Subcutaneous adipose tissue (tissue), 4 donors: Measurements from ENCODE around the gene GATA5. TPM values are rescaled to one million over a fixed set of nuclear protein-coding genes. Genes with fewer than 3 reads are reported as not detected.

Experiments used
- total RNA-seq, 4 donors: library from RNA; depleted of rRNA; stranded (reverse); fragments of >200 nt; gene quantifications; one replicate each; pipeline ENCODE4 v1.1.0, GENCODE V29; 2016
- TF ChIP-seq, protein P1 (sequence below): fragments of 450-650 bp; IDR thresholded peaks from one replicate; pipeline ENCODE4 v1.5.1; 2016; ENCODE audit warnings: low read depth, mild to moderate bottlenecking, control low read depth, antibody characterized with exemption, moderate library complexity

Gene GATA5
- total RNA-seq, 4 donors from 2014 or later, result not detected

DNA sequence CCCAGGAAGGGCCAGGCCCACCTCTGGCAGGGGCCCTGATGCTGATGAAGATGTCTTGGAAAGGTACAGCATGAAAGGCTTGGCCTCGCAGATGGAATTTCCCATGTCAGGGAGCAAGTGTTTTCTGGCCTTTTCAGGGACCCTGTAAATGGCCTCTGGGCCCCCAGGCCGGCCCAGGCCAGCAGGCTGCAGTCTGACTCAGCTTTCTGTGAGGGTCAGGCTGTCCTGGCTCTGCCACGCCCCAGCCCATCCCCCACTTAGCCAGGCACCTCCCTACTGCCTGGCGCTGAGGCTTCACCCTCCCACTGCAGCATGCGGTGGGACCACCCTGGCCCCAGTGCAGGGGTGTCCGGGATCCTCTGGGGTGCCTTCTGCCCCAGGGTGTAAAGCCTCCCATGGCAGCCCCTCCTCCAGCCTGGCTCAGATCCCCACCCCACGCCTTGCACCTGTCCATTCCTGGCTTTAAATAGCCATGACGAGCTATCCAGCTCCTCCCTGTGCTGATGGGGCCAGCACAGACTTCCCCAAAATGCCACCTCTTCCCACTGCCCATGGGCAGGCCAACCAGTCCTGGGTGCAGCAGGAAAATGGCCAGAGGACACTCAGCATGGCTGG is 35.6 kb upstream of the GATA5 start:
- TF ChIP-seq, protein P1, sequence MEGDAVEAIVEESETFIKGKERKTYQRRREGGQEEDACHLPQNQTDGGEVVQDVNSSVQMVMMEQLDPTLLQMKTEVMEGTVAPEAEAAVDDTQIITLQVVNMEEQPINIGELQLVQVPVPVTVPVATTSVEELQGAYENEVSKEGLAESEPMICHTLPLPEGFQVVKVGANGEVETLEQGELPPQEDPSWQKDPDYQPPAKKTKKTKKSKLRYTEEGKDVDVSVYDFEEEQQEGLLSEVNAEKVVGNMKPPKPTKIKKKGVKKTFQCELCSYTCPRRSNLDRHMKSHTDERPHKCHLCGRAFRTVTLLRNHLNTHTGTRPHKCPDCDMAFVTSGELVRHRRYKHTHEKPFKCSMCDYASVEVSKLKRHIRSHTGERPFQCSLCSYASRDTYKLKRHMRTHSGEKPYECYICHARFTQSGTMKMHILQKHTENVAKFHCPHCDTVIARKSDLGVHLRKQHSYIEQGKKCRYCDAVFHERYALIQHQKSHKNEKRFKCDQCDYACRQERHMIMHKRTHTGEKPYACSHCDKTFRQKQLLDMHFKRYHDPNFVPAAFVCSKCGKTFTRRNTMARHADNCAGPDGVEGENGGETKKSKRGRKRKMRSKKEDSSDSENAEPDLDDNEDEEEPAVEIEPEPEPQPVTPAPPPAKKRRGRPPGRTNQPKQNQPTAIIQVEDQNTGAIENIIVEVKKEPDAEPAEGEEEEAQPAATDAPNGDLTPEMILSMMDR, result no peak

DNA sequence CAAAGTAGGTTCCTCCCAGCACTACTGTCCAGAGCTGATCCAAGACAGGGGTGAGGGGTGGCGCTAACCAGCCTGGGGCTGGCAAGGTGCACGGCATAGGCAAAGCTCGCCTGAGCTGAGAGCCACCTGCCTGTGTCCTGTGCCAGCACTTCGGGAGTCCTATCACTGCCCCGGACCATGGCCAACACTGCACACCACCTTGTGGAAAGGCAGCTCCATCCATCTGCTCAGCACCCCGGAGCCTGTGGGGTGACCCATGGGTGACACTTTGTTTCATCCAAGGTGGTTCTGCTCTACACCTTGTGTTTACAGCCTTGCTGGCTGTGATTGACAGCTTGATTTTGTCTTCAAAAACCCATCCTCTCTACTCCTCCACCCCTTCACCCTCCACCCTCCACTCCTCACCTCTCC is 32.9 kb upstream of the GATA5 start:
- TF ChIP-seq, protein P1, result no peak

DNA sequence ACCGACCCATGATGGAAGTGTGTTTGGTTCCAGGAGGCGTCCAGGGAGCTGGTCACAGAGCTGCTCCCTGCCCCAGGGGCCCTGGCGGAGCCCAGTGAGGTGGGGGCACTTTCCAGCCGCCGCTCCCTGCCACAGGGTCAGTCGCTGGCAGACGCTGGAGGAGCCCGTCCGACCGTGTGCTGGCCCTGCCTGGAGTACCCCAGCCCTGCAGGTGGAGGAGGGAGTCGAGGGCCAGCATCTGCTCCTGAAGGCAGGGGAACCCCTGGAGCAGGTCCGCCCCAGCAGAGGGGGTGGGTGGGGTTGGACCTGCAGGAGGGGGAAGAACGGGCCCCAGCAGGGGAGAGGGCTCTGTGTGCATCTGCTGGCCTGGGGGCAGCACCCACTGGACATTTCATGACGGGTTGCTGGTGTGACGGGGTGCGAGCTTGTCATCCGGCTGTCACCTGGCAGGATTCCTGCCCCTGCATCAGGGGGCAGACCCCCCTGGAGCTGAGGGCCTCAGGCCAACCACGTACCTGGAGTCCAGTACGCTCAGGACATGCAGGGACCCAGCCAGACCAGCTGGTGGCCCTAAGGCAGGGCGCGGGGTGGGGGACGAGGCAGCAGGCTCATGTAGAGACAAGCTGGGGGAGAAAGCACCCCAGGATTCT is 32.3 kb upstream of the GATA5 start:
- TF ChIP-seq, protein P1, result no peak

DNA sequence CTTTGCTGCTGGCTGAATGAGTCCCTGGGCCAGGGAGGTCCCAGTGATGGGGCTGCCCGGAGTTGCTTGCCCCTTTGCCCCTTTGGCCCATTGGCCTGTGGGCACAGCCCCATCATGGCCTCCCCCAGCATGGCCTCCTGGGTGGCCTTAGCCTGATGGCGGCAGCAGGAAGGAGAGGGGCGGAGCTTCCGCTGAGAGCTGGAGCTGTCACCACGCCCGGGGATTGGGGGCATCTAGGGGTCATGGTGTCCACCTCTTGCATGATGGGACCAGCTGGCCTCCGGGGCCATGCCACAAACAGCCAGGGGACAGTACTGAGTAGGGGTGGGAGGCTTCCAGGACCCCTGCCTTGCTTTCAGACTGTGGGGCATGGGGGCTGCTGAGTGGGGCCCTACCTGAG is 31.5 kb upstream of the GATA5 start:
- TF ChIP-seq, protein P1, result no peak

DNA sequence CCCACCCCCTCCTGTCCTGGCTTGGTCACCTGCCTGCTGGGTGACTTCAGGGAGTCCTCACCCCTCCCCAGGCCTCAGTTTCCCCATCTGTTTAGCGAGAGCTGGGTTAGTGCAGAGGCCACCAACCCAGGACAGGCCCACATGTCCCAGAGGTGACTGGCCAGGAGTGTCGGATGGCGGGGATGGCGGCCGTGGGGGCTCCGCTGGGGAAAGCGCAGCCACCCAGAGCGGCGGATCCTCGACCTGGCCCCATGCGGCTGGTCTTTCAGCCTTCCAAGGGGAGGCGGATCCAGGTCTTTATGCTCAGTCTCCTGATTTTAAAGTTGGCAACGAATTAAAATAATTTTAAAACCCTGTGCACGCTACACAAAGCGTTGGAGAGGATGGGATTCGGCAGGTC is 31.0 kb upstream of the GATA5 start:
- TF ChIP-seq, protein P1, result no peak

DNA sequence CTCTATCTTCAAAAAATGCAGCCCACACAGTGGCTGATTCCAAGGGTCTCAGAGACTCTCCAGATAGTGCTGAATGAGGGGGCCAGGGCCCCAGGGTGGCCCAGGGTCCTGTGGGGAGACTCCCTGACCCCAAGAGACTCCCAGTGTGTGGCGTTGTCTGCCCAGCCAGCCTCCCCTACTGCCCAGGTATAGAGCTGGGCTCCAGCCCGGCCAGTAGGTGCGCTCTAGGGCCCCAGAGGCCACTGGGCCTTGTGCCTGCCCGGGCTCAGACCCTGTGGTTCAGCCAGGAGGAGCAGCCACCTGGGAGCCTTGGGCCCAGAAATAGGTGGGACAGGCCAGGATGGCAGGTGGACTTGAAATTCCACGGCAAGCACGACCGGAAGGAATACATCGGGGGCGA is 30.3 kb upstream of the GATA5 start:
- TF ChIP-seq, protein P1, result no peak

DNA sequence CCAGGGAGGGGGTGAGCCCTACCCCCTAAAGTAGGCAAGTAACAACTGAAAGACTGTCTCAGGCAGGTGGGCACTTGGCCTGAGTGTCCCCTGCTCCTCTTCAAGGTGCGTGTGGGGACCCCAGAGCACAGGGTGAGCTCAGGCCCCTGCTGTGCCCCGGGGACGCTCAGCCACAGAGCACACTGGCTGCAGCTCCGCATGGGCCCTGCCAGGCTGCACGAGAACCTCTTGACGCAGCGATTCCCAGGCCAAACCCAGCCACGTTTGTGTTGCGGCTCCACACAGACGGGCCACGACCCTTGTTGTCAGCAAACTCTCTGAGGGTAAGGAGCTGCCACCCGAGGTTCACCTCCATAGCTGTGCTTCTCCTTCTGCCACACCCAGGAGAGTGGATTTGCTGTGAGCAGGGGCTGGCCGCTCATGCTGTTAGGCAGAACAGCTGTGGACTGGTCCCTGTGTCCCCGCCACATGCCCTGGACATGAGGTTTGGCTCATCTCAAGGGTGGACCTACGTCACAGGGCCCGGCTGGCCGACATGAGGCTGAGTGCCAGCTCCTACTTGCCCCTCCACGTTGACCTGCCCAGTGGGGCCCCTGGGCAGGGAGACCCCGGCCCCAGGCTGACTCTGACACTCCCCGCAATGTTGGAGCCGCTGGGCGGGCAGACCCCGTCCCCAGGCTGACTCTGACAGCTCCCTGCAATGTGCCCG is 29.7 kb upstream of the GATA5 start:
- TF ChIP-seq, protein P1, result no peak
